ENCODE measurements around the gene MDC1. TPM values are rescaled to one million over a fixed set of nuclear protein-coding genes. Genes with fewer than 3 reads are reported as not detected.
A peak's percentile ranks its signal among the peaks of the same experiment; 100 is the strongest.
"Not testable (repeated sequence)": the region's sequence is repeated elsewhere in the genome, so short reads cannot be mapped to it uniquely, and the experiment has no call there.

MDC1 gene
- total RNA-seq, 1 experiment from 2014 or later: 77.6 TPM

GRCh38 chr6:30757261-30757904 is 40.3 kb upstream of the MDC1 start:
- no peak overlapping the region for H3K4me3 Mint-ChIP-seq
- no peak overlapping the region for H2BK12ac ChIP-seq (ENCODE audit: insufficient read length, low read depth, low read length)
- H2BK5ac ChIP-seq (ENCODE audit: insufficient read length, low read length): no peak overlapping the region
- no peak overlapping the region; a peak in 1 of 7 replicates for H3K27ac Mint-ChIP-seq
- no peak overlapping the region for H2BK15ac ChIP-seq (ENCODE audit: low read depth, low read length)
- H3K4me1 Mint-ChIP-seq: peaks cover 16 to 31% of the 10 kb centered on the region in 2 experiments
- H3K18ac ChIP-seq (ENCODE audit: insufficient read length, low read depth, low read length): no peak overlapping the region
- H3K79me1 ChIP-seq (ENCODE audit: insufficient read depth, low read depth, low read length, poor library complexity, severe bottlenecking): no peaks in the 10 kb centered on the region
- no peak overlapping the region for H3K9ac ChIP-seq (ENCODE audit: extremely low read depth, insufficient read length, low read length)
- no peak overlapping the region for H3T11ph ChIP-seq (ENCODE audit: low read length)
- H2BK120ac ChIP-seq (ENCODE audit: low read depth, low read length, poor library complexity, severe bottlenecking): no peak overlapping the region
- no peak for TF ChIP-seq CTCF (conservative IDR thresholded peaks at IDR 0.05)
- no peak overlapping the region for H4K5ac ChIP-seq (ENCODE audit: insufficient read length, low read depth, low read length)
- no peaks in the 10 kb centered on the region for H3K79me2 ChIP-seq (ENCODE audit: insufficient read depth, low read length)
- no peak overlapping the region for H3K4me2 ChIP-seq (ENCODE audit: insufficient read depth, insufficient read length, low read length)
- no peak overlapping the region for H3K27ac ChIP-seq (ENCODE audit: insufficient read length, low read depth, low read length)
- H3K9me3 Mint-ChIP-seq: no peaks in the 10 kb centered on the region
- no peak overlapping the region for H3K56ac ChIP-seq (ENCODE audit: insufficient read length, low read depth, low read length)
- no peaks in the 10 kb centered on the region; a peak in 1 of 7 replicates for H3K36me3 Mint-ChIP-seq (ENCODE audit: insufficient read depth in 1 of 3, low read depth in 3 of 3)
- DNase-seq: no peak
- no peaks in the 10 kb centered on the region for H3K23me2 ChIP-seq (ENCODE audit: insufficient read length, low read depth, low read length, poor library complexity, severe bottlenecking)
- no peak overlapping the region for H2BK20ac ChIP-seq (ENCODE audit: low read depth, low read length, poor library complexity, severe bottlenecking)
- H3K4ac ChIP-seq (ENCODE audit: low read depth, low read length): no peak overlapping the region
- no CpG with 5 or more reads among the region's 1 CpG for WGBS (ENCODE audit: extremely low coverage, insufficient read length, low lambda C conversion rate)
- H3K27me3 Mint-ChIP-seq (ENCODE audit: low read depth): no peaks in the 10 kb centered on the region
- no peaks in the 10 kb centered on the region for H3K27me3 ChIP-seq (ENCODE audit: insufficient read depth, low read length)
- H3K23ac ChIP-seq (ENCODE audit: insufficient read length, low read depth, low read length): no peak overlapping the region
- H3K4me1 ChIP-seq (ENCODE audit: insufficient read depth, low read length): peaks cover 2% of the 10 kb centered on the region; the same call in 1 of the 2 replicates
- H4K8ac ChIP-seq (replicated peaks; ENCODE audit: insufficient read length, low read depth, low read length): no peak overlapping the region
- no peak overlapping the region for H4K91ac ChIP-seq (ENCODE audit: insufficient read length, low read depth, low read length)
- no peaks in the 10 kb centered on the region for H3K9me3 ChIP-seq (ENCODE audit: control insufficient read depth, low read depth, low read length)
- no peak overlapping the region for H3K14ac ChIP-seq (ENCODE audit: insufficient read depth, low read length)
- H4K20me1 ChIP-seq (ENCODE audit: control insufficient read depth, insufficient read depth, insufficient read length): no peaks in the 10 kb centered on the region
- no peak overlapping the region for H2AK5ac ChIP-seq (ENCODE audit: insufficient read length, low read length)
- H2AFZ ChIP-seq (ENCODE audit: low read length): no peak overlapping the region

- H2AFZ ChIP-seq (ENCODE audit: low read length); H3K9ac ChIP-seq (ENCODE audit: extremely low read depth, insufficient read length, low read length); H3K4ac ChIP-seq (ENCODE audit: low read depth, low read length); H3K14ac ChIP-seq (ENCODE audit: insufficient read depth, low read length); H2BK20ac ChIP-seq (ENCODE audit: low read depth, low read length, poor library complexity, severe bottlenecking); H4K91ac ChIP-seq (ENCODE audit: insufficient read length, low read depth, low read length); H3K23ac ChIP-seq (ENCODE audit: insufficient read length, low read depth, low read length); H2BK5ac ChIP-seq (ENCODE audit: insufficient read length, low read length); H2BK12ac ChIP-seq (ENCODE audit: insufficient read length, low read depth, low read length); H4K5ac ChIP-seq (ENCODE audit: insufficient read length, low read depth, low read length); H3K9me3 Mint-ChIP-seq; H3K56ac ChIP-seq (ENCODE audit: insufficient read length, low read depth, low read length); H3K9me3 ChIP-seq (ENCODE audit: control insufficient read depth, low read depth, low read length); DNase-seq; H3K79me1 ChIP-seq (ENCODE audit: insufficient read depth, low read depth, low read length, poor library complexity, severe bottlenecking); H4K20me1 ChIP-seq (ENCODE audit: control insufficient read depth, insufficient read depth, insufficient read length); H3K4me2 ChIP-seq (ENCODE audit: insufficient read depth, insufficient read length, low read length); H2BK120ac ChIP-seq (ENCODE audit: low read depth, low read length, poor library complexity, severe bottlenecking); H3K4me1 ChIP-seq (ENCODE audit: insufficient read depth, low read length); H3K79me2 ChIP-seq (ENCODE audit: insufficient read depth, low read length); H3K23me2 ChIP-seq (ENCODE audit: insufficient read length, low read depth, low read length, poor library complexity, severe bottlenecking); H3T11ph ChIP-seq (ENCODE audit: low read length); H3K27ac ChIP-seq (ENCODE audit: insufficient read length, low read depth, low read length); H4K8ac ChIP-seq (replicated peaks; ENCODE audit: insufficient read length, low read depth, low read length); H3K4me3 Mint-ChIP-seq; H2AK5ac ChIP-seq (ENCODE audit: insufficient read length, low read length); H3K27me3 ChIP-seq (ENCODE audit: insufficient read depth, low read length); H3K18ac ChIP-seq (ENCODE audit: insufficient read length, low read depth, low read length); H3K27me3 Mint-ChIP-seq (ENCODE audit: low read depth); H3K36me3 Mint-ChIP-seq (ENCODE audit: insufficient read depth in 1 of 3, low read depth in 3 of 3); H2BK15ac ChIP-seq (ENCODE audit: low read depth, low read length): not testable (repeated sequence)
- WGBS (ENCODE audit: extremely low coverage, insufficient read length, low lambda C conversion rate): no CpG with 5 or more reads among the region's 7 CpGs
- peak overlapping the region in 1 of 3 experiments; percentile 70; a peak in 1 of 7 replicates for H3K27ac Mint-ChIP-seq
- H3K4me1 Mint-ChIP-seq: peaks cover 15 to 33% of the 10 kb centered on the region in 2 experiments
Observed at GRCh38 chr6:30756405-30757003, 39.4 kb upstream of the MDC1 start.

Measured in H9 (cell line).